PC-3 (cell line): ENCODE measurements around the gene SH3TC1. TPM values are rescaled to one million over a fixed set of nuclear protein-coding genes. Genes with fewer than 3 reads are reported as not detected.

Source experiments
- ATAC-seq: fragments of 200-7000 bp; cut with Tn5 transposase; 2 replicates; pipeline ENCODE4 v1.9.1; 2020; ENCODE audit warnings: mild to moderate bottlenecking, moderate library complexity
- BruUV-seq: library from RNA; stranded (reverse); fragments of 400-500 nt; replicated peaks from 2 replicates; lab custom pipeline; 2021; lab: Mats Ljungman, UMichigan
- CTCF ChIA-PET: fragments of 300-600 bp; sonication (Branson Sonifier 250); formaldehyde crosslinking; loops from one replicate; lab custom pipeline; 2022; ENCODE audit warnings: antibody characterized with exemption; lab: Charles Lee
- POLR2A ChIA-PET: fragments of 300-600 bp; sonication (Branson Sonifier 250); formaldehyde crosslinking; loops from one replicate; lab custom pipeline; 2022; ENCODE audit warnings: antibody characterized with exemption; ENCODE audit not compliant: unreplicated experiment; lab: Charles Lee
- DNase-seq: peaks from one replicate; pipeline ENCODE4 v3.0.0-alpha.2; 2015
- H2AFZ ChIP-seq: fragments of 300-600 bp; sonication (generic); 2 replicates; pipeline ENCODE4 v1.6.0; 2016; ENCODE audit warnings: antibody characterized with exemption, low read length
- H3F3A ChIP-seq: fragments of 300-600 bp; sonication (generic); one replicate; pipeline ENCODE4 v1.6.0; 2017; ENCODE audit warnings: antibody characterized with exemption, low read length, control low read depth, mild to moderate bottlenecking; ENCODE audit not compliant: unreplicated experiment
- H3K27ac ChIP-seq: fragments of 300-600 bp; sonication (generic); 2 replicates; pipeline ENCODE4 v1.5.1; 2016; ENCODE audit warnings: mild to moderate bottlenecking, low read length
- H3K27me3 ChIP-seq: fragments of 300-600 bp; sonication (generic); 2 replicates; pipeline ENCODE4 v1.6.1; 2016; ENCODE audit warnings: low read length, mixed read lengths
- H3K36me3 ChIP-seq: fragments of 300-600 bp; sonication (generic); 2 replicates; pipeline ENCODE4 v1.6.1; 2016; ENCODE audit warnings: low read depth, mixed run types, low read length, mixed read lengths
- H3K4me1 ChIP-seq: fragments of 300-600 bp; sonication (generic); 2 replicates; pipeline ENCODE4 v1.5.1; 2016; ENCODE audit warnings: low read length; ENCODE audit not compliant: insufficient read depth
- H3K4me2 ChIP-seq: fragments of 300-600 bp; sonication (generic); 2 replicates; pipeline ENCODE4 v1.6.0; 2016; ENCODE audit warnings: low read length
- H3K4me3 ChIP-seq: fragments of 300-600 bp; sonication (generic); 2 replicates; pipeline ENCODE4 v1.5.1; 2016; ENCODE audit warnings: mild to moderate bottlenecking, low read length, mixed read lengths
- H3K79me2 ChIP-seq: fragments of 300-600 bp; sonication (generic); 2 replicates; pipeline ENCODE4 v1.6.1; 2017; ENCODE audit warnings: low read length, mixed read lengths
- H3K9ac ChIP-seq: fragments of 300-600 bp; sonication (generic); 2 replicates; pipeline ENCODE4 v1.6.0; 2016; ENCODE audit warnings: mild to moderate bottlenecking, low read length
- H3K9me2 ChIP-seq: fragments of 300-600 bp; sonication (generic); replicated peaks from 2 replicates; pipeline ENCODE4 v1.6.1; 2016; ENCODE audit warnings: mixed run types, low read length, mixed read lengths
- H3K9me3 ChIP-seq: fragments of 300-600 bp; sonication (generic); 2 replicates; pipeline ENCODE4 v1.6.1; 2016; ENCODE audit warnings: low read length, mixed read lengths
- H4K20me1 ChIP-seq: fragments of 300-600 bp; sonication (generic); 2 replicates; pipeline ENCODE4 v1.6.1; 2016; ENCODE audit warnings: low read length, mixed read lengths
- EZH2 ChIP-seq: fragments of 300-600 bp; sonication (generic); IDR thresholded peaks from one replicate; pipeline ENCODE4 v1.6.1; 2017; ENCODE audit warnings: antibody characterized with exemption, mild to moderate bottlenecking, low read length; ENCODE audit not compliant: unreplicated experiment
- EZH2phosphoT487 ChIP-seq: fragments of 300-600 bp; sonication (generic); IDR thresholded peaks from 2 replicates; pipeline ENCODE4 v1.6.1; 2018; ENCODE audit warnings: mild to moderate bottlenecking, antibody characterized with exemption, low read length, borderline replicate concordance
- intact Hi-C: fragments of 100-400 bp; cut with micrococcal nuclease; formaldehyde crosslinking; loops from 2 replicates; pipeline ENCODE4 v1.9.0; 2023
- total RNA-seq: library from RNA; depleted of rRNA; stranded (reverse); fragments of >200 nt; gene quantifications from 2 replicates; pipeline ENCODE4 v1.2.3, GENCODE V29; 2014
- TF ChIP-seq, protein P1 (sequence below): fragments of 300-600 bp; sonication (generic); conservative IDR thresholded peaks from 2 replicates; pipeline ENCODE4 v1.5.1; 2017; ENCODE audit warnings: antibody characterized with exemption, low read depth, mild to moderate bottlenecking, low read length

Gene SH3TC1
- total RNA-seq, 1 experiment from 2014 or later, result 23.1 TPM

DNA sequence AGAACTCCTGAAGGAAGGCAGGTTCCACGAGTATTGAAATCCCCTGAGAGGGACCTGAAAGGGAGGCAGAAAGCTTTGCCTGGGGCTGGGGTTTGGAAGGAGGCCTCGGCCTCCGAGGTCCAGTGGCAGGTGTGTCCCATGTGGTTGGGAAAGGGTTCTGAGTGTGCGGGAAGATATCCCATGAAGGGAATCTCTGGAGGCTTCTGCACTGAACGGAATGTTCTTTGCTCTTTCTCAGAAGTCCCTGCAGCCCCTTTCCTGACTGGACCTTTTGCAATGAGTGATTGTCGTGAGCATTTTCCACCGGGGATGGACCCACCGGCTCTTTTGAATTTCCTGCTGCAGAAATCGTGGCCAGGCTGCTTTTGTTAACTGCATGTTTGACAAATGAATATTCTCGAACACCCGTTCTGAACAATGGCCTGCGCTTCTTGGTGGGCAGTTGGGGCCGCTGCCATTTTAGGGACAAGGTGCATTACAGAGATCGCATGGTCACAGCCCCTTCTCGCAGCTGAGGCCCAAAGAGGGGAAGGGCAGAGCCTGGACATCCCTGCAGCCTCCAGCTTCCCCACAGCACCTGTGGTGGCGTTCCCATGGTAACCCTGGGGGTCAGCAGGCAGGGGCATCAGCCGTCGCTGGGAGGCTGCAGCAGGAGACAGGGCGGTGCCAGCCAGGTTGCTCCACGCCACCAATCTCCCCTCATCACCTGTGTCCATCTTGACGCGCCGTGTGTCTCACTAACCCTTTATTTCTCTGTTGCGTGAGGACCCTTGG is 52.2 kb downstream of the SH3TC1 start:
- no peak for TF ChIP-seq EZH2phosphoT487
- no peak for TF ChIP-seq EZH2
- TF ChIP-seq, protein P1, sequence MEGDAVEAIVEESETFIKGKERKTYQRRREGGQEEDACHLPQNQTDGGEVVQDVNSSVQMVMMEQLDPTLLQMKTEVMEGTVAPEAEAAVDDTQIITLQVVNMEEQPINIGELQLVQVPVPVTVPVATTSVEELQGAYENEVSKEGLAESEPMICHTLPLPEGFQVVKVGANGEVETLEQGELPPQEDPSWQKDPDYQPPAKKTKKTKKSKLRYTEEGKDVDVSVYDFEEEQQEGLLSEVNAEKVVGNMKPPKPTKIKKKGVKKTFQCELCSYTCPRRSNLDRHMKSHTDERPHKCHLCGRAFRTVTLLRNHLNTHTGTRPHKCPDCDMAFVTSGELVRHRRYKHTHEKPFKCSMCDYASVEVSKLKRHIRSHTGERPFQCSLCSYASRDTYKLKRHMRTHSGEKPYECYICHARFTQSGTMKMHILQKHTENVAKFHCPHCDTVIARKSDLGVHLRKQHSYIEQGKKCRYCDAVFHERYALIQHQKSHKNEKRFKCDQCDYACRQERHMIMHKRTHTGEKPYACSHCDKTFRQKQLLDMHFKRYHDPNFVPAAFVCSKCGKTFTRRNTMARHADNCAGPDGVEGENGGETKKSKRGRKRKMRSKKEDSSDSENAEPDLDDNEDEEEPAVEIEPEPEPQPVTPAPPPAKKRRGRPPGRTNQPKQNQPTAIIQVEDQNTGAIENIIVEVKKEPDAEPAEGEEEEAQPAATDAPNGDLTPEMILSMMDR, result no peak
- no peak overlapping the region for H3K27ac ChIP-seq
- no peaks in the 10 kb centered on the region for H3K9me3 ChIP-seq

DNA sequence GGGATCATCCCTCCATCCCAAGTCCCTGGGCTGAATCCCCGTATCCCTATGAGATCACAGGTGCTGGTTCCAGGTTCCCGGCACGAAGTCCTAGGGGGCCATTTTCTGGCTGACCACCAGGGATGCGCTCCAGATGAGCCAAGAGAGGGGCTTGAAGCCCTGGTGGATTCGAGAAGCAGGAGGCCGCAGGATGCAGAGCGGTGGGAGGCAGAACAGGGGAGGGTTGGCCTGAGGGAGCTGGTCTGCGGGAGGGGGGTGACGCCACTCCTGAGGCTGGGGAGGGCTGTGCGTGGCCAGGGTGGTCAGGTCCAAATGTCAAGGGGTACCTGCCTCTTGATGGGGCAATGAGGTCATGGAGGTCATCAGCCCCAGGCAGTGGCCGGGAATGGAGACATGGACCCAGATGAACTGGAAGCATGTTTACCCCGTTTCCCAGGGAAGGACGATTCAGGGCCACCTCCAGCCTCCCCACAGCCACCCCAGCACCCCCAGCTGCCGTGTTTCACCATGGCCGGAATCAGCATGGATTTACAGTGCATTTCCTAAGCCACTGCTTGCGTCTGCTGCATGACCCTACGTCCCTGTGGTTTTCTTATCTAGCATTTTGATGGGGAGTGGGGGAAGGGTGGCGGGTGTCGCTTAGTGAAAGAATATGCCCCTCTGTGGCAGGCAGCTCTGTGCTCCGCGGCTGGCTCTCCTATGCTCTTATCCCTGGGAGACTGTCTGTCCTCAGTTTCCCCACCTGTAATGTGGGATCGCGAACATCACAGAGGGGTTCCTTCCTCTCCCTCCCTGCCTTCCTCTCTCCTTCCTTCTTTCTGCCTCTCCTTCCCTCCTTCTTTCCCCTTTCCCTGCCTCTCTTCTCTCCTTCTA is 53.4 kb downstream of the SH3TC1 start:
- Histone ChIP-seq H3F3A (no peaks in the 10 kb centered on the region), H3K36me3 (no peaks in the 10 kb centered on the region), H3K4me3 (no peak overlapping the region), H3K27me3 (no peaks in the 10 kb centered on the region), H3K79me2 (no peaks in the 10 kb centered on the region), H3K9ac (no peak overlapping the region), H3K4me1 (peaks cover 4% of the 10 kb centered on the region; the same call in 1 of the 2 replicates), H3K9me3 (no peaks in the 10 kb centered on the region), H3K4me2 (no peak overlapping the region), H2AFZ (no peak overlapping the region), H3K9me2 (no peaks in the 10 kb centered on the region), H3K27ac (no peak overlapping the region), H4K20me1 (no peaks in the 10 kb centered on the region)
- TF ChIP-seq EZH2, result no peak
- TF ChIP-seq EZH2phosphoT487, result no peak
- TF ChIP-seq, protein P1, result no peak
- ChIA-PET CTCF (no interaction called here), POLR2A (no interaction called here)
- intact Hi-C loops, result no loop called here
- BruUV-seq, result no TSS peak
- DNase-seq, result no peak
- no peak for ATAC-seq

More for the DNA sequence above, 52.2 kb downstream of the SH3TC1 start:
- Histone ChIP-seq H3K36me3 (no peaks in the 10 kb centered on the region), H4K20me1 (no peaks in the 10 kb centered on the region), H2AFZ (no peak overlapping the region), H3K79me2 (no peaks in the 10 kb centered on the region), H3K4me3 (no peak overlapping the region), H3K27me3 (no peaks in the 10 kb centered on the region), H3K9me2 (no peaks in the 10 kb centered on the region), H3K4me1 (peaks cover 9% of the 10 kb centered on the region; the same call in 1 of the 2 replicates), H3F3A (no peaks in the 10 kb centered on the region), H3K9ac (no peak overlapping the region), H3K4me2 (no peak overlapping the region)
- no TSS peak for BruUV-seq
- ATAC-seq (no peak), DNase-seq (no peak)
- POLR2A ChIA-PET, result no interaction called here
- intact Hi-C loops, result no loop called here
- CTCF ChIA-PET, result no interaction called here
